Keratinocyte (primary cell): Measurements from ENCODE around the gene TMC7.

ENCODE experiments used
- EZH2 ChIP-seq: IDR thresholded peaks from one replicate; pipeline ENCODE4 v1.6.1; 2012; ENCODE audit warnings: inconsistent platforms, mild to moderate bottlenecking, low read length, moderate library complexity
- TF ChIP-seq, protein P1 (sequence below), 3 experiments: IDR thresholded peaks in 1 of 3; conservative IDR thresholded peaks in 1 of 3; optimal IDR thresholded peaks in 1 of 3; 2 replicates in 2 of 3; 3 replicates in 1 of 3; pipeline versions ENCODE3 to v1.5.1; 2011; ENCODE audit warnings: low read length in 3 of 3, mild to moderate bottlenecking in 3 of 3, moderate library complexity in 2 of 3, control low read depth in 1 of 3, inconsistent platforms in 1 of 3; ENCODE audit not compliant: insufficient read depth in 2 of 3; ENCODE audit errors: extremely low read depth in 1 of 3

DNA sequence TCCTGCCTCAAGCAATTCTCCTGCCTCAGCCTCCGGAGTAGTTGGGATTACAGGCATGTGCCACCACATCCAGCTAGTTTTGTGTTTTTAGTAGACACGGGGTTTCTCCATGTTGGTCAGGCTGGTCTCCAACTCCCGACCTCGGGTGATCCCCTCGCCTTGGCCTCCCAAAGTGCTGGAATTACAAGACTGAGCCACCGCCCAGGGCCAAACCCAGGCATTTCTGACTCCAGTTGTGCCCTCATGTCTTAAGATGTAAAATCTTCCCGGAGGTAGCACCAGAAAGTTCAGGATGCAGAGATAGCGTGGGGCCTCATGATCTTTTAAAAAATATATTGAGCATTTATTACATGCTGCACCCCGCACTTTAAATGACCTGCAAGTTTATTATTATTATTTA lies 44.7 kb upstream of the TMC7 start:
- TF ChIP-seq, protein P1, sequence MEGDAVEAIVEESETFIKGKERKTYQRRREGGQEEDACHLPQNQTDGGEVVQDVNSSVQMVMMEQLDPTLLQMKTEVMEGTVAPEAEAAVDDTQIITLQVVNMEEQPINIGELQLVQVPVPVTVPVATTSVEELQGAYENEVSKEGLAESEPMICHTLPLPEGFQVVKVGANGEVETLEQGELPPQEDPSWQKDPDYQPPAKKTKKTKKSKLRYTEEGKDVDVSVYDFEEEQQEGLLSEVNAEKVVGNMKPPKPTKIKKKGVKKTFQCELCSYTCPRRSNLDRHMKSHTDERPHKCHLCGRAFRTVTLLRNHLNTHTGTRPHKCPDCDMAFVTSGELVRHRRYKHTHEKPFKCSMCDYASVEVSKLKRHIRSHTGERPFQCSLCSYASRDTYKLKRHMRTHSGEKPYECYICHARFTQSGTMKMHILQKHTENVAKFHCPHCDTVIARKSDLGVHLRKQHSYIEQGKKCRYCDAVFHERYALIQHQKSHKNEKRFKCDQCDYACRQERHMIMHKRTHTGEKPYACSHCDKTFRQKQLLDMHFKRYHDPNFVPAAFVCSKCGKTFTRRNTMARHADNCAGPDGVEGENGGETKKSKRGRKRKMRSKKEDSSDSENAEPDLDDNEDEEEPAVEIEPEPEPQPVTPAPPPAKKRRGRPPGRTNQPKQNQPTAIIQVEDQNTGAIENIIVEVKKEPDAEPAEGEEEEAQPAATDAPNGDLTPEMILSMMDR (optimal IDR thresholded peaks at IDR 0.05 in 1 of 3, IDR thresholded peaks at IDR 0.05 in 1 of 3, conservative IDR thresholded peaks at IDR 0.05 in 1 of 3; ENCODE audit: extremely low read depth in 1 of 3, insufficient read depth in 2 of 3, low read length in 3 of 3): no peak
- no peak for TF ChIP-seq EZH2
